NCI-H2196 treated with DMSO at 0.1 percent for 48 hours (cell line): ENCODE results near the gene SRP19.
"Not testable (repeated sequence)": the region's sequence is repeated elsewhere in the genome, so short reads cannot be mapped to it uniquely, and the experiment has no call there.

Experiments used
- DNase-seq: peaks from one replicate; lab custom pipeline; 2025; ENCODE audit not compliant: unreplicated experiment; lab: John Stamatoyannopoulos, UW

SRP19 gene

GRCh38 chr5:112860929-112861637 is at the start of gene SRP19:
SRP19 (plus strand) TSS chr5:112861287; CDS start chr5:112861377, 90 bp downstream.
- peak; percentile 92 for DNase-seq

DNA sequence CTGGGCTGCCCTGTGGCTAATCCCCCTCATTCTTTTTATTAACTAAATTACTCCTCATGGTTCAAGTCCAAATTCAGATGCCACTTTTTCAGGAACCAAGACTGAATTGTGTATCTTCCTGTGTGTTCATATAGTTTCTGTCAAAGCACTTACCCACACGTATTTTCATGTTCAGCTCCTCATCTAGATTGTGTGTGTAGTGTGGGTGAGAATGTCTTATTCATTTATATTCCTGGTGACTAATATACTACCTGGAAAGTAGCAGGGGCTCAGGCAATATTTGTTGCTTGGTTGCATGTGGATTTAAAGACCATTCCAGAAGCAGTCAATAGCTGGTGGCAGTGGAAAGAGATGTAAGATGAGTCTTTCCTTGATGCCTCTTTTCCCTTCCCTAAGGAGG is 48.5 kb upstream of the SRP19 start:
- no peak for DNase-seq

- DNase-seq: no peak
Measured at GRCh38 chr5:112820246-112820645, 40.8 kb upstream of the SRP19 start.

DNA sequence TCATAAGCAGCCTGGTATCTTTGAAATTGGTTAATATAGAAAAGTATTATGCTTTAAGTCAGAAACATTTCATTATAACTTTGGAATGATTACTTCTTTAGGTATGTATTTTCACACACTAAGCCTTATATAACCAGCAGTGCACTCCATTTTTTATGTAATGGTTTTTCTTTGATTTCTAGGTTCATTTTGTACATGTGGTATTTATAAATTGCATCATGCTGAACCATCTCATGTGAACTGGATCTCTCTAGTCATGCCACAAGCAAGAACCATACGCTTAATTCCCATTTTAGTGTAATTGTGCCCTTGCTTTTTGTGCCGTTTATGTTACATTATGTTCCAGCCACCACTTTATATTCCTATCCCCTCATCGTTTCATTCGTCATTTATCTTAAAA is 38.6 kb upstream of the SRP19 start:
- no peak for DNase-seq

GRCh38 chr5:112823181-112823580 is 37.9 kb upstream of the SRP19 start:
- DNase-seq: no peak

DNA sequence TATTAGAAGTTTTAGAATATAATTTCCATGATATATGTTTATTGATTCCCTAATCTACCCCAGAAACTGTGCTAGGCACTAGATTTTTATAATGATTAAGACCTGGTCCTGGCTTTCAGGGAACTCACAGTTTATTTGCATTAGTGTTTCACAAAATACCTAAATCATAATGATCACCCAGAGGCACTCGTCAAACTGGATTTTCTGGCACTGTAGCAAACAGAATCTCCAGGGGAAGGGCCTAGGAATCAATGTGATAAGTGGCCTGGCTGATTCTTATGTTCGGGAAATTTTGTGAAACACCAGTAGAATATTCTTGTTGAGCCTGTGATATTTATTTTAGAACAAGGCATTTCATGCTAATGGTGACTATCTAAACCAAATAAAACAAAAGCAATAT is 37.4 kb upstream of the SRP19 start:
- DNase-seq: no peak

DNA sequence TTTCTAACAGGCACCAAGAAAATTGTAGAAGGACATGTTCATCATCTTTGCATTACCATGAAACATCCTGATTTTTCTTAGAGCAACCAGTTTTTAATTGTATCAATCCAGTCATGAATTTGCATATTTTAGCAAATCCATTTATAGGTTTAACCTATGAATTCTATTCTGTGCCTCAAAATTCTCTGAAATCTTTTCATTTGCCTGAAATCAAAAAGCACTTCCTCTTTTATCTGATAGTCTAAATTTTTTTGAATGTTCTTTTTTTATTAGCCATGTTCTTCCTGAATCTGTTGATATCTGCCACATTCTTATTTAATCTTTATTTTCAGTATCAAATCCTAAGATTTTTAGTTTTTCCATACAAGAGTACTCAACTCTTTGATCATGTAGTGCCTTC is 36.9 kb upstream of the SRP19 start:
- DNase-seq: no peak

- no peak for DNase-seq
Measured at GRCh38 chr5:112830378-112830777, 30.7 kb upstream of the SRP19 start.

GRCh38 chr5:112833971-112834370 is 27.1 kb upstream of the SRP19 start:
- DNase-seq: no peak

GRCh38 chr5:112844489-112844888 is 16.6 kb upstream of the SRP19 start:
- DNase-seq: no peak

DNA sequence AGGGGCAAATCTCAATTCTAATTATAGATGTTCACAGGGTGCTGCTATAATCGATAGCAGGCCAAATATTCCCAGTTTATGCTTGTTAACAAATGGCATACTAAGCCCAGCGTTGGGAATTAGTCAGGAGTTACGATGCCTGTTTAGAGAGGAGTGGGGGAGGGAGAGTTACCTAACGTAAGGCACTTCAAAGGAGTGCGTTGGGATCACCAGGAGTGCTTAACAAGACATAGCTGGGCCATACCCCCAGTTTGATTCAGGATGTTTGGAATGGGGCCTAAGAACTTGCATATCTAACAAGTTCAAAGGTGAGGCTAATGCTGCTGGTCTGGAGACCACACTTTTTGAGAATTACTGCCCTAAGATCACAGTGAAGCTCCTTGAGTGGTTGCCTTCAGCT is 14.5 kb upstream of the SRP19 start:
- DNase-seq: no peak

GRCh38 chr5:112847306-112847705 is 13.8 kb upstream of the SRP19 start:
- no peak for DNase-seq

DNA sequence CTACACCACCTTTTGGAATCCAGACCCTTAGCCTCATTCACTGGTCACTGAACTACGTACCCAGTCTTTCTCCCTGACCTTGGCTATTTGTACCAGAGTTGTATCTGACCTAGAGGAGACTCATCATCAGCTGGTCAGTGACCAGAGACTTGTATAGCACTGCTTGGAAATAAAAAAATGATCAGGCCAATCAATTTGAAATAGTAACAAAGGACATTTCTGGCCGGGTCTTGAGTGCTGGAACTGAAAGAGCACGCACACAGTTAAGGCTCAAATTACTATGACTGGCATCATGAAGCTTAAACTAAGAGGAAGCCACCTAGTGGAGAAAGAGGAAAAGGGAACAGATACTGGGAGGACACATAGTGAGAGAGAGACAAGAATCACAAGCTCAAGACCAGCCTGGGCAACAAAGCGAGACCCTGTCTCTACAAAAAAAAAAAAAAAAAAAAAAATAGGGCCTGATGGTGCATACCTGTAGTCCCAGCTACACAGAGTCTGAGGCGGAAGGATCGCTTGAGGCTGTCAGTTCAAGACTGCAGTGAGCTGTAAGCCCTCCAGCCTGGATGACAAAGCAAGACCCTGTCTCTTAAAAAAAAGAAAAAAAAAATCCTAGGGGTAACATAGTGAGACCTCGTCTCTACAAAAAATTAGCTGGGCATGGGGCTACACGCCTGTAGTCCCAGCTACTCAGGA is 12.8 kb upstream of the SRP19 start:
- DNase-seq: peak; percentile 38

DNA sequence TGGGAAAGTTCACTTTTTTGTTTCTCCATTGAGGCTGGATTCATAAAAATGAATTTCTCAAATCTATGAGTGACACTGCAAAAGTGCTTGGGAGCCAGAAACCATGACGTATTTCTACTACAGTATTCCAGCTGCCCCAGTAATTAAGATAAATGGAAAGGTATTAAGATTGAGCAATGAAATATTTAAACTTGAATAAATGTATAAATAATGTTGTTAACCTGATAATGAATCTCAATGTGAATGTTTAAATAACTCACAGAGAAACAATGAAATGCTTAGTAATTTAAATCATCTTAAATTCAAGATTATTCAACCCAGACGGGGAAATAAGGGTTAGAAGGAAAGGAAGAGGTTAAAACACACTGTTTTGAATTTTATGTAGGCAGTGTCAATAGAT is 11.2 kb upstream of the SRP19 start:
- DNase-seq: no peak

DNA sequence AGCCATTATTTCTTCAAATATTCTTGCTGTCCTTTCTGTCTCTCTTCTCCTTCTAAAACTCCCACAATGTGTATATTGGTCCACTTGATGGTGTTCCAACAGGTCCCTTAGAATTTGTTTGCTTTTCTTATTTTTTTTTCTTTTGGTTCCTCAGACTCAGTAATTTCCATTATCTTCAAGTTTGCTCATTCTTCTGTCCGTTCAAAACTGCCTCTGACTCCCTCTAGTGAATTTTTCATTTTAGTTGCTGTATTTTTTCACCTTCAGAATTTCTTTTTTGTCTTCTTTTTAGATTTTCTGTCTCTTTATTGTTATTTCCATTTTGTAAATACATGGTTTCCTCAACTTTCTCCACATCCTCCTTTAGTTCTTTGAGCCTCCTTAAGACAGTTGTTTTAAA is 6.4 kb upstream of the SRP19 start:
- DNase-seq: no peak

DNA sequence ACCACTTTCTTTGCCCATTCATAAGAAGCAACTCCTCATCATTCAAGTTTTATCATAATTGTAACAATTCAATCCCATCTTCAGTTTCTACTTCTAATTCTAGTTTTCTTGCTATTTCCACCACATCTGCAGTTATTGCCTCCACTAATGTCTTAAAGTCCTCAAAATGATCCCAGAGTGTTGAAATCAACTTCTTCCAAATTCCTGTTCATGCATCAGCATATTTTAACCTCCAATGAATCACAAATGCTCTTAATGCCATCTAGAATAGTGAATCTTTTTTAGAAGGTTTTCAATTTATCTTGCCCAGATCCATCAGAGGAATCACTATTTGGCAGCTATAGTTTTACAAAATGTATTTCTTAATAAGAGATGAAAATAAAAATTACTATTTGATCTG is 3.2 kb upstream of the SRP19 start:
- DNase-seq: no peak

DNA sequence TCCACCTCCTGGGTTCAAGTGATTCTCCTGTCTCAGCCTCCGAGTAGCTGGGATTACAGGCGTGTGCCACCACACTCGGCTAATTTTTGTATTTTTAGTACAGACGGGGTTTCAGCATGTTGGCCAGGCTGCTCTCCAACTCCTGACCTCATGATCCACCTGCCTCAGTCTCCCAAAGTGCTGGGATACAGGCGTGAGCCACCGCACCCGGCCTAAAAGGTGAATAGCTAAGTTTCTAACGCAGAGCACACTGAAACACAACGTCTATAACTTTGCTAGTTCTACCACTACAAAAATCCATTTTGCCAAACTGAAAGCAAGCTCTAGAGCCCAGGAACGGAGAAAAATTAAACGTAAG is 537 bp upstream of the SRP19 start:
- not testable (repeated sequence) for DNase-seq

GRCh38 chr5:112861638-112861985 is 525 bp downstream of the SRP19 start:
- no peak for DNase-seq

DNA sequence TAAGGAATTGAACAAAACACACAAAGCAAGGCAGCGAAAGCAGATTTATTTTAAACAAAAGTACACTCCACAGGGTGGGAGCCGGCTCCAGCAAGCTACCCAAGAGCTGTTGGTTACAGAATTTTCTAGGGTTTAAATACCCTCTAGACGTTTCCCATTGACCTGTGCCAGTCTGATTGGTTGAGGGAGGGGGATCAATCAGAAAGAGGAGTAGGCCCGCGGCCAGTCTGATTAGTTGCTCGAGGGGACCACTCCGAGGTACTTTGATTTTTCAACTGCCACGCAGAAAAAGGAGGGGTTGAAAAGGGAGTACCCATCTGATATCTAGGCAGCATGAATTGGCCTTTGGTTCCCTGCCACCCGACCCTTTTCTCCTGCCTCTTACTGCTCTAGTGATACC is 998 bp downstream of the SRP19 start:
- no peak for DNase-seq

GRCh38 chr5:112863549-112863948 is 2.5 kb downstream of the SRP19 start:
- DNase-seq: no peak

DNA sequence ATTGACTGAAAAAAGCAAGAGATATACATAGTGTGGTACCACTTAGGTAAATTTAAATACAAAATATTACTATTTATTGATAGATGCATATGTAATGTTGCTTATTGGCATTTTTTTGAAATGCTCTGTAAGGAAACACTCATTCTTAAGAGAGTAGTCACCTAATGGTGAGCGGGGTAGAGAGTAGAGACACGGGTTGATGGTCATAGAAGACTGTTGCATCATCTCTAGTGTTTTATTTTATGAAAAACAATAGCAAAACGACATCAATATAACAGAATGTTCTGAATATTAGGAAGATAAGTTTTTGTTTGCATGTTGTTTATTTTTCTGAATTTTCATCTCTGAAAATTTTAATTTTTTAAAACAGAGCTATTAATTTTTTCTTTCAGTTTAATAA is 4.0 kb downstream of the SRP19 start:
- DNase-seq: no peak

GRCh38 chr5:112866739-112867138 is 5.7 kb downstream of the SRP19 start:
- no peak for DNase-seq

GRCh38 chr5:112867411-112867810 is 6.3 kb downstream of the SRP19 start:
- no peak for DNase-seq
